NCI-H128 (cell line): ENCODE data around the gene RALB.
"Not testable (repeated sequence)": the region's sequence is repeated elsewhere in the genome, so short reads cannot be mapped to it uniquely, and the experiment has no call there.

Source experiments
- DNase-seq: peaks from one replicate; lab custom pipeline; 2025; ENCODE audit not compliant: unreplicated experiment; lab: John Stamatoyannopoulos, UW

Gene RALB

GRCh38 chr2:120291401-120292311, 39.0 kb downstream of the RALB start:
- DNase-seq, result no peak

DNA sequence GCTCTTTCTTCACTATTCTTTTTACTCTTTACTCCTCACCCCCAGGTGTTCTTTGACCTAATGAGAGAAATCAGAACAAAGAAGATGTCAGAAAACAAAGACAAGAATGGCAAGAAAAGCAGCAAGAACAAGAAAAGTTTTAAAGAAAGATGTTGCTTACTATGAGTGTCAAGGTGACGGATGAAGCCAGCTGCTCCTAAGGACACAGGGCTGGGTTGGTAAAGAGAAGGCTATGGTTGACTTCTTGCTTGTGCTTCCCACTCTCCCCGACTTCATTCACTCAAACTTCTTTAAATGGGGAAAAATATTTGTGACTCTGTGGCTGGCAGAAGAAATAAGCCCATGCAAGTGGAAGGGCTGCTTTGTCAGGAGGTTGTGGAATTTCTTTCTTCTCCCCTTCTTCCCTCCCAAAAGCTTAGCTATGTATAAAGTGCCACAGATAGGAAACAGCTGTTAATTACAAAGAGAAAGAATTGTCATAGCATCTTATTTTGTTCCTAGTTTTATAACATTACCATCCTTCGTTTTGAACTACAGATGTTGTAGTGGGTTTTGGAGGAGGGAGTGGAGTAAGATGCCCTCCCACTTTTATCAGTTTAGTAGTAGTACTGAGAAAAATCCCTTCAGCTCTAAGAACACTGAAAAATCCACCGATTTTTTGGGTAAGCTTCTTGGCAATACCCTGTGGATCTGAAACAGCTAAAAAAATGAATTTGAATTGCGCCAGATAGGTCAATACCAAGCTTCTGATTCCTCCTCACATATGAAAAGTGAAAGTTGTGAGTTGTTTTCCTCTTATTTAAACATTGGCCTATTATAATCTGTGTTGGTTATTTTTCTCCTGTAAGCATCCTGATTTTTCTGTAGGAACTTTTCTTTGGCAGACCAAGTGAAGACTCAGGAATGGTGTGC, 40.7 kb downstream of the RALB start:
- no peak for DNase-seq

DNA sequence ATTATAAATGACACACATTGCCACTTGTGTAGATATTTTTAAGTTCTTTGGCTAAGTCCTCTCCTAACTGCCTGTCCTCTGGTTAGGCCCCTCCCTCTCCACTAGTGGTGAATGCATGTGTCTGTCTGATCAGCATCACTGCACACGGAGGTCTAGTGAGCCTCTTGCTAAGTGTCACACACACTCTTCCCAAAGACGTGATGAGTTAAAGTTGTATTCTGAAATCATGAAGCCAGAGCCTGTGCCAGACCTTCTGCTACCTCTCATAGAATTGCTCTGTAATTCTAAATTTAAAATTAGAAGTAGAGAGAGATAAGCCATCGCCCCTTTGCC, 41.3 kb downstream of the RALB start:
- DNase-seq, result no peak

DNA sequence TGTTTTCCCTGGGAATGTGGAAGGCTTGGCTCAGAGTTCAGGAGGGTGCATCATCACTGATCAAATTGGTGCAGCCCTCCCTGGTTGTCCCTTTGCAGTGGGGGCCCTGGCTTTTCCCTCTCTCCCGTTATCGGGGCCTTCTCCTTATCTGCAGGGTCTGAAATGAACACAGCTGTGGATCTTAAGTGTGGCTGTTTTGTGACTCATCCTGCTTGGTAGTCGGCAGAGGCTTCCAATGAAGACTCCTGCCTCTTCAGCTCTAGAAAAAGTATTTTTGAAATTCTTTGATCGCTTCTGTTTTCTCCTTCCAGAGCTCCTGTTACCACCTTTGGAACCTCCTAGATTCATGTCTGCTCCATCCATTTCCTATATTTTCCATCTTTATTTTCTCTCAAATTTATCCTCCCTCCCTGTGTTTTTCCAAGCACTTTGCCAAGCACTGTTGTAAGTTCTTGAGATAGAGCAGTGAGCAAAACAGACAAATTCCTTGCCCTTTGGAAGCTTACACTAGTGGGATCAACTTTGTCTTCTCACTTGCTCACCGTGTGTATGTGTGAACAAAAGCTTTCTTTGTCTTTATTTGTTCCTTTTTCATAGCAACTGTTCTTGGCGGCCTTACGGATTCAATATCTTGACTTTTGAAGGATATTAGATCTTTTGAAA, 45.7 kb downstream of the RALB start:
- no peak for DNase-seq

GRCh38 chr2:120299004-120299403, 46.4 kb downstream of the RALB start:
- no peak for DNase-seq

DNA sequence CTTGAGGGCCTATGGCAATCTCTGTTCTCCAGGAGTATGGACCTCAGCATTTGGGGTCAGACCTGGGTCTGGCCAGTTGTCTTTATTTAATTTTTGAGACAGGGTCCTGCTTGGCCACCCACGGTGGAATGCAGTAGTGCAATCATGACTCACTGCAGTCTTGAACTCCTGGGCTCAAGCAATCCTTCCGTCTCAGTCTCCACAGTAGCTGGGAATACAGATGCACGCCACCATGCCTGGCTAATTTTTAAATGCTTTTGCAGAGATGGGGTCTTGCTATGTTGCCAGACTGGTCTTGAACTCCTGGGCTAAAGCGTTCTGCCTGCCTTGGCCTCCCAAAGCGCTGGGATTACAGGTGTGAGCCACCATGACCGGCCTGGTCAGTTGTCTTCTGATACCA, 46.9 kb downstream of the RALB start:
- DNase-seq, result no peak

DNA sequence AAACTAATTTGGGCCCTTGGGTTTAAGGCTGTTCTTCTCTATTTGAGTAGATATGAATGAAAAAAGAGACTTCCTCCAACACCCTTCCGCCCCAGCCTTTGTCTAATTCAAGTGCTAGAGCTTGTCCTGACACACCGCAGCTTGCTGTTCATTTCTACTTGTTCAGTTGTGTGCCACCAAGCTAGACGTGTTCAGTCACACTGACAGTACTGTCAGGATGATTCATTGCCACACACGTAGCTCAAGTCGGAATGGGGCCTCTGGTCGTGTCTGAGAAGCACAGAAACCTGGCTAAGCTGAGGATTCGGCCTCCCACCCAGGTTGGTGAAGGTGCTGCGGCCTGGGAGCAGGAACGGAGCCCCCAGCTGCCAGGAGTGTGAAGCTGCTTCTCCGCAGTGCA, 47.7 kb downstream of the RALB start:
- DNase-seq, result no peak

DNA sequence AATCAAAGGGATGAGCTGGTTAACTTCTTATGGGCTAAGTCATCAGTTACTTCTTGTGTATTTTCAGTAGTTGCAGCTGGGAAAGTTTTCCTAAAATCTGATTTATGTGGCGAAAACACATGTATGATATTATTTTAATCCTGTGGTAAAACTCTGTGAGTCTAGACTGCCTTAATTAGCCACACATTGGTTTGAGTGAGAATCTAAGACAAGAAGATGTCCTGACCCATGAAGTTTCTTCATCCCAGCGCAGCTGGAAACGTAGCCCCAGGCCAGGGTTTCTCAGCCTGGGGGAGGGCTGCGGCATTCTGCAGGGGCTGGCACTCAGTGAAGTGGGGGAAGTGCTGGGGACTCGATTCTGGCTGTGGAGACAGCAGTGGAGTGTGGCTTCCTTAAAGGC, 48.6 kb downstream of the RALB start:
- DNase-seq, result no peak

- no peak for DNase-seq
Observed at GRCh38 chr2:120302301-120302700, 49.6 kb downstream of the RALB start.

DNA sequence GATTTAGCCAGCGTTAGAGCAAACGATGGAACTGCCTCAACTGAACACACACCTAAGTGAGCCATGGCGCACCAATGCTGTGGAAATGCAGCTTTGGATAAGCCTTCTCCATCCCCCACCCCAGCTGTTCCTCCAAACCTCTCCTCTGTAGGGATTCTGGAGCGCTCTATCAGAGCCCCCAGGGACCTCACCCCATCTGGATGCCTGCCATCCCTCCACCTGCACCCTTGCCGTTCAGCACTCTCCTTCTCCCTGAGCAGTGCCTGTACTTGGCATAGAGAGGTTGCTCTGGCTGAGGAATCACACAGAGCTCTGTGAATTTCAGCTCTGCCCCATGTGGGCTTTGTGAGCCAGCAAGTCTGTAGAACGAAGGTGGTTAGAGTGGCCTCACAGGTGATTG, 50.5 kb downstream of the RALB start:
- no peak for DNase-seq

DNA sequence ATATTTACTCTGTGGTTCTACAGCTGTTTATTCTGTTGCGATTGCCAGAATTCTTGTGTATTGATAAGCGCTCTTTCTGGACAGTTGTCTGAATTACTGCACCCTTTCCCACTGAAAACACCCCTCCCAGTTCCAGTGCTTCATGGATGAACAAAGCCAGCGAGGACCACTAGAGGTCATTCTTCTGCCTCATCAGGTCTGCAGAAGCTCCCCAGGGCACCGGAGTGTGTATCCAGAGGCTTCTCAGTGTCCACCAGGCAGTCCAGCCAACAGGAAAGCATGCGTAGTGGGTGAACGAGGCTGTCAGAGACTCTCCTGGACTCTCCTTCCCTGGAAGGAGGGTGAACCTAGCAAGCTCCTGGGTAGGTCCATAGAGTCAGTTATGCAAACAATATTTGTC, 52.6 kb downstream of the RALB start:
- DNase-seq, result no peak

GRCh38 chr2:120305937-120306490, 53.4 kb downstream of the RALB start:
- DNase-seq, result no peak

DNA sequence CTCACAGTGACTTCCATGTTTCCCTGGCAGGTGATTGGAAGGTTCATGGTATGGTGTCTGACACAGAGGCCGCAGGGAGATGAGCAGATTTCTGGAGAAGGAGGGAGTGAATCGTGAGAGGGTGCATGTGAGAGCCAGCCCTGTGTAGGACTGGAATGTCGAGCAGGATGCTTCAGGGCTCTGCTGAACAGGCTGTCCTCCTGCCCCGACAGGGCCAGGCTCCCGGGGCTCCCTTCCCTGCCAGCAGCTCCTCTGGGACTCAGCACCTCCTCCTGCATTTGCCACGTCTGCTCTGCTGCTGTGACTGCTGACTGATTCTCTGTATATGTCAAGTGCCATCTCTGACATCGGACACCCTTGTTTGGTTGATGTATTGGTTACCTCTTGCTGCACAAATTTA, 54.8 kb downstream of the RALB start:
- no peak for DNase-seq

DNA sequence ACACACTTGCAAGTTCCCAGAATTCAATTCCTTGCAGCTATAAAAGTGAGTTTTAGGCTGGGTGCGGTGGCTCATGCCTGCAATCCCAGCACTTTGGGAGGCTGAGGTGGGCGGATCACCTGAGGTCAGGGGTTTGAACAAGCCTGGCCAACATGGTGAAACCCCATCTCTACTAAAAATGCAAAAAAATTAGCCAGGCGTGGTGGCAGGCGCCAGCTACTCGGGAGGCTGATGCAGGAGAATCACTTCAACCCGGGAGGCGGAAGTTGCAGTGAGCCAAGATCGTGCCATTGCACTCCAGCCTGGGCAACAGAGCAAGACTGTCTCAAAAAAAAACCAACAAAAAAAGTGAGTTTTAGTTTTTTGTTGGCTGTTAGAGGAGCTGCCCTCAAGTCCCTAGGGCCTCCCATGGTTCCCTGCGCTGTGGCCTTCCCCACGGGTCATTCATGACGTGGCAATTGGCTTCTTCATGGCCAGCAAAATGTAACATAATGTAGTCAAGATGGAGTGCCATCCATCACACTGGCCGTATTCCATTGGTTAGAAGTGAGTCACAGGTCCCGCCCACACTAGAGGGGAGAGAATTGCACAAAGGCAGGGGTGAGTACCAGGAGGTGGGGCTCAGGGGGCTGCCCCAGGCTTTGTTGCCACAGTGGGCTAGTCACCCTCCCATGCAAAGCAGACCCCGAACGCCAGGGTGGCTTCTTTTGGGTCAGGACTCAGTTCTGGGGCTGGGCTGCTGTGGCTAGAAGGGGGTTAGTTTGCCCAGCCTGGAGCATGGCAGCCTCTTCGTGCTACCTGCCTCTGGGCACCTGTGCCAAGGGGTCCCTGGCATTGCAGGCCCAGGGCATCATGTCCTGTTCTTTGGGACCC, 55.6 kb downstream of the RALB start:
- no peak for DNase-seq

GRCh38 chr2:120310136-120310535, 57.5 kb downstream of the RALB start:
- no peak for DNase-seq

DNA sequence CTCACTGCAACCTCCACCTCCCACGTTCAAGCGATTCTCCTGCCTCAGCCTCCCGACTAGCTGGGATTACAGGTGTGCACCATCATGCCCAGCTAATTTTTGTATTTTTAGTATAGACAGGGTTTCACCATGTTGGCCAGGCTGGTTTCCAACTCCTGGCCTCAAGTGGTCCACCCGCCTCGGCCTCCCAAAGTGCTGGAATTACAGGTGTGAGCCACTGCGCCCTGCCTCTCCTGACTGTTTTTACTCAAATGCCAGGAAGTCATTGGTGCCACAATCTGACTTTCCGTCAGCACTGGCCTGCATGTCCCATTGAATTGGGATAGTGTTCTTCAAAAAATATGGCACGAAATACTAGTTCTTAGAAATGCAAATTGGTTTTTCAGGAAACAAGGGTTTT, 58.2 kb downstream of the RALB start:
- DNase-seq, result not testable (repeated sequence)

GRCh38 chr2:120312076-120312475, 59.4 kb downstream of the RALB start:
- DNase-seq, result no peak

GRCh38 chr2:120312860-120313694, 60.4 kb downstream of the RALB start:
- peak; percentile 63 for DNase-seq
